Measurements from ENCODE around the gene PIP5K1A.

Gene PIP5K1A

DNA sequence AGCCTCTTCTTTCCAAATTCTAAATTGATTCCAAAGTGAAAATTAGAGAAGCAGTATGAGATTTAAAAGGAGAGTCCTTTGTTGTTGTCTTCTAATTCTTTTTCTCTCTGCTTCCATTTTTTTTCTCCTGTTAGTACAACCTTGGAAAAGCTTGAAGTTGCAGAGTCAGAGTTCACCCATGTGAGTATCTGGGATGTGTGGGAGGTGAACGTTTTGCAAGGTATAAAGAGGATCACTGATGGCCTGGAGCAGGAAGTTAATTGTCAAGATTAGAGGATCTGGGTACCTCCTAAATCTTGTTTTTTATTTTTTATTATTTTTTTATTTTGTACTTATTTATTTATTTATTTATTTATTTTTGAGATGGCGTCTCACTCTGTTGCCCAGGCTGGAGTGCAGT is 48.4 kb downstream of the PIP5K1A start:
- H3K9ac ChIP-seq (ENCODE audit: low read depth in 1 of 2, low read length in 2 of 2): no peak overlapping the region
- H3K36me3 ChIP-seq (ENCODE audit: control insufficient read depth in 2 of 2, insufficient read depth in 2 of 2, low read length in 2 of 2): peaks cover 53 to 61% of the 10 kb centered on the region in 2 donors
- H3K9me3 ChIP-seq (ENCODE audit: control insufficient read depth in 2 of 2, low read length in 2 of 2): no peaks in the 10 kb centered on the region
- no peak overlapping the region for H3K4me3 ChIP-seq (ENCODE audit: low read length in 2 of 2)
- no peaks in the 10 kb centered on the region for H3K4me1 ChIP-seq (ENCODE audit: control insufficient read depth in 2 of 2, insufficient read depth in 2 of 2, low read length in 2 of 2)
- H3K27ac ChIP-seq (ENCODE audit: low read depth in 2 of 2, low read length in 2 of 2): no peak overlapping the region
- H3K27me3 ChIP-seq (ENCODE audit: control insufficient read depth in 2 of 2, insufficient read depth in 2 of 2, low read length in 2 of 2): no peaks in the 10 kb centered on the region

GRCh38 chr1:151251656-151252470 is 53.5 kb downstream of the PIP5K1A start:
- Histone ChIP-seq H3K36me3 (ENCODE audit: control insufficient read depth in 2 of 2, insufficient read depth in 2 of 2, low read length in 2 of 2) (peaks cover 14 to 21% of the 10 kb centered on the region in 2 donors), H3K4me3 (ENCODE audit: low read length in 2 of 2) (no peak overlapping the region), H3K27me3 (ENCODE audit: control insufficient read depth in 2 of 2, insufficient read depth in 2 of 2, low read length in 2 of 2) (no peaks in the 10 kb centered on the region), H3K4me1 (ENCODE audit: control insufficient read depth in 2 of 2, insufficient read depth in 2 of 2, low read length in 2 of 2) (peaks cover 8 to 9% of the 10 kb centered on the region in 2 donors), H3K9ac (ENCODE audit: low read depth in 1 of 2, low read length in 2 of 2) (no peak overlapping the region), H3K27ac (ENCODE audit: low read depth in 2 of 2, low read length in 2 of 2) (no peak overlapping the region), H3K9me3 (ENCODE audit: control insufficient read depth in 2 of 2, low read length in 2 of 2) (no peaks in the 10 kb centered on the region)

DNA sequence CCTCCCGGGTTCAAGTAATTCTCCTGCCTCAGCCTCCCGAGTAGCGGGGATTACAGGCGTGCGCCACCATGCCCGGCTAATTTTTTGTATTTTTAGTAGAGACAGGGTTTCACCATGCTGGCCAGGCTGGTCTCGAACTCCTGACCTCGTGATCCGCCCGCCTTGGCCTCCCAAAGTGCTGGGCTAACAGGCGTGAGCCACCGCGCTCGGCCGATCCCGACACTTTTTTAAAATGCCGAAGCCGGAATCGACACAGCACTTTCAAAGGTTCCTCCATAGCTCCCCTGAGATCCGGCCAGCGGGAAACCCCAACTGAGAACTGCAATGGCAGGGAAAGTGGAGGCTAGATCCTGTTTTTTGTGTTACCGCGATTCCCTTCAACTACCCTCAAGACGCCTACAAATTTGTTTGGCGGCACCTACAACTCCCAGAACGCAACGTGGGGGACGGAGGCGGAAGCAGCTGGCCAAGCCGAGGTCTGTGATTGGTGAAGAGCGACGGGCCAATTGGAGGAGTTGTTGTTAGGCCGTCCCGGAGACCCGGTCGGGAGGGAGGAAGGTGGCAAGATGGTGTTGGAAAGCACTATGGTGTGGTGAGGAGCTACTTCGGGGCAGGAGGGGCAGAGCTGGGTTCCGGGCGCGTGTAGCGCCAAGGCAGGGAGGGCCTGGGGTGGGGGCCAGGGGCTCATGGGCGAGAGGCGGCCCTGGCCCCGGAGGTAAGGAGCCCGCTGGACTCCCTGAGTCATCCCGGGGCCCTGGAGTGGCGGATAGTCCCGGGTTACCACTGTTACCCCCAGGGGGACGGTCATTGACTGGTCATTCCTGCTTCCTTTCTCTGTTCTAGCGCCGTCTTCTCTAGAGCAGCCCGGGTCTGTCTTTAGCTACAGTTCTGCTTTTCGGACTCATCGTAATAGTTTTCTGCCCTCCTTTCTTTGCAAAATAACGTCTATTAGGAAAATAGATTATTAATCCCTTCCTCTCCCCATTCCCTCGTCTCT is 56.2 kb downstream of the PIP5K1A start, which contains the start of gene PSMD4:
TSS of gene PSMD4 (plus strand) at position 518 of the 997 bp plus-strand sequence. CDS start at position 567, 49 bp downstream.
- peaks cover 8 to 9% of the 10 kb centered on the region in 2 donors for H3K4me1 ChIP-seq (ENCODE audit: control insufficient read depth in 2 of 2, insufficient read depth in 2 of 2, low read length in 2 of 2)
- peaks cover 0 to 2% of the 10 kb centered on the region in 2 donors for H3K36me3 ChIP-seq (ENCODE audit: control insufficient read depth in 2 of 2, insufficient read depth in 2 of 2, low read length in 2 of 2)
- H3K9ac ChIP-seq (ENCODE audit: low read depth in 1 of 2, low read length in 2 of 2): peak within 1 kb of the TSS; percentile 73 to 84
- H3K4me3 ChIP-seq (ENCODE audit: low read length in 2 of 2): peak within 1 kb of the TSS; percentile 90 to 91
- no peaks in the 10 kb centered on the region for H3K27me3 ChIP-seq (ENCODE audit: control insufficient read depth in 2 of 2, insufficient read depth in 2 of 2, low read length in 2 of 2)
- no peaks in the 10 kb centered on the region for H3K9me3 ChIP-seq (ENCODE audit: control insufficient read depth in 2 of 2, low read length in 2 of 2)
- H3K27ac ChIP-seq (ENCODE audit: low read depth in 2 of 2, low read length in 2 of 2): peak within 1 kb of the TSS; percentile 72 to 77

DNA sequence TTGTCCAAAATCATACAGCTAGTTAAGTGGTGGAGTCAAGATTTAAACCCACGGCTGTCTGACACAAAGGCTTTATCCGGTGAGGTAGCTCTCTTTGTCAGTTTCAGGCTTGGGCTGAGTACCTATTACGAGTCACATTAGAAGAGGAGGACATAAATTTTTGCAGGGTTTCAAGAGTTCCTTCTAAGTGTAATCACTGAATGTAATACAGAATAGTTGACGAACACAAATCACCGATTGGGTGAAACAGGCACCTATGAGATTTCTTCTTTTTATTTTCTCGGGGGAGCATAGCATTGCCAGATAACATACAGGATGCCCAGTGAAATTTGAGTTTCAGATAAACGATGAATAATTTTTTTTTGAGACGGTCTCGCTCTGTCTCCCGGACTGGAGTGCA is 57.0 kb downstream of the PIP5K1A start:
- Histone ChIP-seq H3K4me3 (ENCODE audit: low read length in 2 of 2) (peak overlapping the region; percentile 90 to 91), H3K36me3 (ENCODE audit: control insufficient read depth in 2 of 2, insufficient read depth in 2 of 2, low read length in 2 of 2) (no peaks in the 10 kb centered on the region), H3K9me3 (ENCODE audit: control insufficient read depth in 2 of 2, low read length in 2 of 2) (no peaks in the 10 kb centered on the region), H3K27ac (ENCODE audit: low read depth in 2 of 2, low read length in 2 of 2) (no peak overlapping the region), H3K27me3 (ENCODE audit: control insufficient read depth in 2 of 2, insufficient read depth in 2 of 2, low read length in 2 of 2) (no peaks in the 10 kb centered on the region), H3K4me1 (ENCODE audit: control insufficient read depth in 2 of 2, insufficient read depth in 2 of 2, low read length in 2 of 2) (peaks cover 8 to 9% of the 10 kb centered on the region in 2 donors), H3K9ac (ENCODE audit: low read depth in 1 of 2, low read length in 2 of 2) (peak overlapping the region; percentile 73 to 84)

DNA sequence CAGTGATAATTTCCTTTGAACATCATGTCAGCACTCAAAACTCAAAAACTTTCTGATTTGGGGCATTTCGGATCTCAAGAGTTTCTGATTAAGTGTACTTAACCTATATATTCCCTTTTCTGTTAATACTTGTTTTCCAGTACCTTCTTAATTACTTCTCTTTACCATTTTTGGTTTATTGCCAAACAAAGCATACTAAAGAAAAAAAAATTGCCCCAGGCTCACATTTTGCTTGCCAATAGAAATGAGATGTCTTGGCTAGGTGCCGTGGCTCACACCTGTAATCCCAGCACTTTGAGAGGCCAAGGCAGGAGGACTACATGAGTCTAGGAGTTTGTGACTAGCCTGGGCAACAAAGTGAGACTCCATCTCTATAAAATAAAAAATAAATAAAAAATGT is 61.0 kb downstream of the PIP5K1A start:
- H3K4me1 ChIP-seq (ENCODE audit: control insufficient read depth in 2 of 2, insufficient read depth in 2 of 2, low read length in 2 of 2): peaks cover 8 to 9% of the 10 kb centered on the region in 2 donors
- no peak overlapping the region for H3K9ac ChIP-seq (ENCODE audit: low read depth in 1 of 2, low read length in 2 of 2)
- H3K36me3 ChIP-seq (ENCODE audit: control insufficient read depth in 2 of 2, insufficient read depth in 2 of 2, low read length in 2 of 2): peaks cover 4 to 10% of the 10 kb centered on the region in 2 donors
- H3K9me3 ChIP-seq (ENCODE audit: control insufficient read depth in 2 of 2, low read length in 2 of 2): no peaks in the 10 kb centered on the region
- no peak overlapping the region for H3K27ac ChIP-seq (ENCODE audit: low read depth in 2 of 2, low read length in 2 of 2)
- no peak overlapping the region for H3K4me3 ChIP-seq (ENCODE audit: low read length in 2 of 2)
- no peaks in the 10 kb centered on the region for H3K27me3 ChIP-seq (ENCODE audit: control insufficient read depth in 2 of 2, insufficient read depth in 2 of 2, low read length in 2 of 2)

GRCh38 chr1:151265446-151266236 is 67.3 kb downstream of the PIP5K1A start:
- H3K9ac ChIP-seq (ENCODE audit: low read depth in 1 of 2, low read length in 2 of 2): no peak overlapping the region
- no peaks in the 10 kb centered on the region for H3K4me1 ChIP-seq (ENCODE audit: control insufficient read depth in 2 of 2, insufficient read depth in 2 of 2, low read length in 2 of 2)
- no peaks in the 10 kb centered on the region for H3K27me3 ChIP-seq (ENCODE audit: control insufficient read depth in 2 of 2, insufficient read depth in 2 of 2, low read length in 2 of 2)
- H3K9me3 ChIP-seq (ENCODE audit: control insufficient read depth in 2 of 2, low read length in 2 of 2): no peaks in the 10 kb centered on the region
- no peak overlapping the region for H3K27ac ChIP-seq (ENCODE audit: low read depth in 2 of 2, low read length in 2 of 2)
- H3K36me3 ChIP-seq (ENCODE audit: control insufficient read depth in 2 of 2, insufficient read depth in 2 of 2, low read length in 2 of 2): peaks cover 39 to 43% of the 10 kb centered on the region in 2 donors
- no peak overlapping the region for H3K4me3 ChIP-seq (ENCODE audit: low read length in 2 of 2)

GRCh38 chr1:151266315-151266714 is 68.0 kb downstream of the PIP5K1A start:
- no peak overlapping the region for H3K4me3 ChIP-seq (ENCODE audit: low read length in 2 of 2)
- no peak overlapping the region for H3K27ac ChIP-seq (ENCODE audit: low read depth in 2 of 2, low read length in 2 of 2)
- no peaks in the 10 kb centered on the region for H3K4me1 ChIP-seq (ENCODE audit: control insufficient read depth in 2 of 2, insufficient read depth in 2 of 2, low read length in 2 of 2)
- no peaks in the 10 kb centered on the region for H3K27me3 ChIP-seq (ENCODE audit: control insufficient read depth in 2 of 2, insufficient read depth in 2 of 2, low read length in 2 of 2)
- no peak overlapping the region for H3K9ac ChIP-seq (ENCODE audit: low read depth in 1 of 2, low read length in 2 of 2)
- peaks cover 39 to 43% of the 10 kb centered on the region in 2 donors for H3K36me3 ChIP-seq (ENCODE audit: control insufficient read depth in 2 of 2, insufficient read depth in 2 of 2, low read length in 2 of 2)
- no peaks in the 10 kb centered on the region for H3K9me3 ChIP-seq (ENCODE audit: control insufficient read depth in 2 of 2, low read length in 2 of 2)

GRCh38 chr1:151266821-151267220 is 68.5 kb downstream of the PIP5K1A start:
- H3K9me3 ChIP-seq (ENCODE audit: control insufficient read depth in 2 of 2, low read length in 2 of 2): no peaks in the 10 kb centered on the region
- H3K4me3 ChIP-seq (ENCODE audit: low read length in 2 of 2): no peak overlapping the region
- no peak overlapping the region for H3K9ac ChIP-seq (ENCODE audit: low read depth in 1 of 2, low read length in 2 of 2)
- peaks cover 39 to 43% of the 10 kb centered on the region in 2 donors for H3K36me3 ChIP-seq (ENCODE audit: control insufficient read depth in 2 of 2, insufficient read depth in 2 of 2, low read length in 2 of 2)
- no peaks in the 10 kb centered on the region for H3K4me1 ChIP-seq (ENCODE audit: control insufficient read depth in 2 of 2, insufficient read depth in 2 of 2, low read length in 2 of 2)
- no peak overlapping the region for H3K27ac ChIP-seq (ENCODE audit: low read depth in 2 of 2, low read length in 2 of 2)
- H3K27me3 ChIP-seq (ENCODE audit: control insufficient read depth in 2 of 2, insufficient read depth in 2 of 2, low read length in 2 of 2): no peaks in the 10 kb centered on the region

GRCh38 chr1:151267760-151268159 is 69.4 kb downstream of the PIP5K1A start:
- no peak overlapping the region for H3K9ac ChIP-seq (ENCODE audit: low read depth in 1 of 2, low read length in 2 of 2)
- no peaks in the 10 kb centered on the region for H3K4me1 ChIP-seq (ENCODE audit: control insufficient read depth in 2 of 2, insufficient read depth in 2 of 2, low read length in 2 of 2)
- no peak overlapping the region for H3K27ac ChIP-seq (ENCODE audit: low read depth in 2 of 2, low read length in 2 of 2)
- H3K4me3 ChIP-seq (ENCODE audit: low read length in 2 of 2): no peak overlapping the region
- H3K9me3 ChIP-seq (ENCODE audit: control insufficient read depth in 2 of 2, low read length in 2 of 2): no peaks in the 10 kb centered on the region
- H3K36me3 ChIP-seq (ENCODE audit: control insufficient read depth in 2 of 2, insufficient read depth in 2 of 2, low read length in 2 of 2): peaks cover 39 to 41% of the 10 kb centered on the region in 2 donors
- H3K27me3 ChIP-seq (ENCODE audit: control insufficient read depth in 2 of 2, insufficient read depth in 2 of 2, low read length in 2 of 2): no peaks in the 10 kb centered on the region

Measured in mucosa of rectum (tissue), 2 donors.